NCI-H2171 (cell line): Measurements from ENCODE around the gene SQSTM1.

ENCODE experiments used
- DNase-seq: peaks from one replicate; lab custom pipeline; 2025; lab: John Stamatoyannopoulos, UW

SQSTM1 gene

DNA sequence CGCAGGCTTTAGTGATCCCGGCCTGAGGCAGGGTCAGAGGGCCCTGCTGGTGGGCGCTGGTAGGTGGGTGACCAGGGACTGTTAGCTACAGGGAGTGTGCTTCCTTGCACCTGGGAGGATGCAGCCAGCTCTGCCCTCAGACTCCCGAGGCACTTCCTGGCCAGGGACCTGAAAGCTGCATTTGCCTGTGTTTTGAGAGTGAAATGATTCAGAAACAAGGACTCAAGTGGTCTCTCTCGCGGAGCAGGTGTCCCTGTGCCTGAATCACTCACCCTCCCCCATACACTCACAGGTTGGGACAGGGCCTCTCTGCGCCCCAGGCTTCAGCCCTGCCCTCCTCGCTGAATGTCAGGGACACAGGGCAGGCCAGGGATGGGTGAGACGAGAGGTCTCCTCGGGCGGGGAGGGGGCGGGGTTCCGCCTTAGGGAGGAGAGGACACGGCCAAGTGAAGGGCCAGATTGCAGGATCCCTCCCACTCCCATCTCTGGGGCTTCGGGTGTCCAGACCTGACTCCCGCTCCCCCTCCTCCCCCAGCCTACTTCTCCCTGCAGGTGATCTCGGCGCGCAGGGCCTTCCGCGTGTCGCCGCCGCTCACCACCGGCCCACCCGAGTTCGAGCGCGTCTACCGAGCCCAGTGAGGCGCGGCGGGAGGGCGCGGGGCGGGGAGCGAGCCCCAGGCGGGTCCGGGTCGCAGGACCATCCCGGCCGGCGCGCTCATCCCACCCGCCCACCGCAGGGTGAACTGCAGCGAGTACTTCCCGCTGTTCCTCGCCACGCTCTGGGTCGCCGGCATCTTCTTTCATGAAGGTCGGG lies 25.4 kb upstream of the SQSTM1 start:
- no peak for DNase-seq

DNA sequence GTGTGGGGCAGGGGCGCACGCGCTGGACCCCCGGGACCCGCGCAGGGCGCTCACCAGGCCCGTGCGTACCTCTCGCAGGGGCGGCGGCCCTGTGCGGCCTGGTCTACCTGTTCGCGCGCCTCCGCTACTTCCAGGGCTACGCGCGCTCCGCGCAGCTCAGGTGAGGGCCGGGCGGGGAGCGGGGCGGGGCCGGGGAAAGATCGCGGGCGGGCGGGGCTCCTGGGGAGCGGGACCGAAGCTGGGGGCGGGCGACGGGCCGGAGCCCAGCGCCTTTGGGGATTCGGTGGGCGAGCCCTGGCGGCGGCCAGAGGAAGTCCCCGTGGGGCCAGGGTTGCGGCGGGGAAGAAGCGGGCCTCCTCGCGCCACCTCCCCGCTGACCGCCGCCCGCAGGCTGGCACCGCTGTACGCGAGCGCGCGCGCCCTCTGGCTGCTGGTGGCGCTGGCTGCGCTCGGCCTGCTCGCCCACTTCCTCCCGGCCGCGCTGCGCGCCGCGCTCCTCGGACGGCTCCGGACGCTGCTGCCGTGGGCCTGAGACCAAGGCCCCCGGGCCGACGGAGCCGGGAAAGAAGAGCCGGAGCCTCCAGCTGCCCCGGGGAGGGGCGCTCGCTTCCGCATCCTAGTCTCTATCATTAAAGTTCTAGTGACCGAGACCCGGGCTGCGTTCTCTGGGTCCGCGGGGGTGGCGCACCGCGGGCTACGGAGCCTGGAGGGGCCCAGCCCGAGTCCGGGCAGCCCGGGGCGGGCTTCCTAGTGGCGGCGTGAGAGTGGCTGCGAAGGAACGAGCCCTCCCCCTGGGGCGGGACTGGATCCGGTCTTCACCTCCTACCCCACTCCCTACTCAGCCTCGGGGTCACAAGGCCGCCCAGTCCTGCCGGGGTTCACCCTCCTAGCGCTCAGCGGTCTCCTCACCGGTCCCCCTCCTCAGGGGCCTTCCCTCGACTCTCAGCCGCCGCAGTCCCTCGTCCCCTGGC lies 24.6 kb upstream of the SQSTM1 start:
- DNase-seq: peak; percentile 36

GRCh38 chr5:179796877-179797608 lies 23.7 kb upstream of the SQSTM1 start:
- no peak for DNase-seq

DNA sequence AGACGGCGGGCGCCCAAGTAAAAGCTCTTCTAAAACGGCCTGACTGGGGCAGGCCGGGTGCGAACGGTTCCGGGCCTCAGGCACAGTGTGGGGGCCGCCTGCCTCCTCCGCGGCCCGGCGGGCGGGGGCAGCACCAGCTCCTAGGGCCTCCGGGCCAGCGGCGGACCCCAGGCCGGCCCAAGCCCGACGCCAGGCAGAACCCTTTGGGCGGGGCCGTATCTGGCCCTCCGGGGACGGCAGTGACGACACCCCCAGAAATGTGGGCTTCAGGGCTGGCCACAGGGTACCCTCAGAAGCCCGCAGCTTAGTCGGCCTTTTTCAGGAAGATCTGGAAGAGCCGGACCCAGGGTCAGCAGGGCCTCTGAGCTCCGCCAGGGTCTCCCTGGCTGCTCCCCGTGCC lies 23.0 kb upstream of the SQSTM1 start:
- no peak for DNase-seq

DNA sequence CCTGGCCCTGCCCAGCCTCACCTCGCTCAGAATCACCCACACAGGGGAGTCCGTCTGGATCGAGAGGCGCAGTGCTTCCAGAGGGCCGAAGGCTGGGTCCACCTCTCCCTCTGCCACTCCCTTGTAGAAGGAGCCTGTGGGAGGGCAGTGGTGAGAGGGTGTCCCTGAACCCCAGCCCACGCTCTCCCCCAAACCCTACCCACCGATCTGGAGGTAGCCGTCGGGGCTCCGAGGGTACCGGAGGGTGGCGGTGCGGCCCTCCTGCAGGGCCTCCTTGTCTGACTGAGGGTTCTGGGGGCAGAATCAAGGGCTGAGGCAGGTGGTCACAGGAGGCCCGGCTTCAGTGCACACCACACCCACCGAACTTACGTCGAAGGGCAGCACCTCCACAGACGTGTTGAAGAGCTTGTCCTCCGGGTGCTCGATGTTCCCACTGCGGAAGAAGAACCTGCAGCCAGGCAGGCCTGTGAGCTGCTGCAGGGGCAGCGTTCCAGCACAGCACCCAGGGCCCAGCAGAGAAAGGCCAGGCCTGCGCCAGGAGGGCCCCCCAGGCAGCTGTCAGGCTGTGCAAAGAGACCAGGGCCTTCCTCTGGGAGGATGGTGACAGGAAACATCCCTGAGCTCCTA lies 22.4 kb upstream of the SQSTM1 start:
- DNase-seq: no peak

GRCh38 chr5:179798771-179799643 lies 21.7 kb upstream of the SQSTM1 start:
- DNase-seq: no peak

DNA sequence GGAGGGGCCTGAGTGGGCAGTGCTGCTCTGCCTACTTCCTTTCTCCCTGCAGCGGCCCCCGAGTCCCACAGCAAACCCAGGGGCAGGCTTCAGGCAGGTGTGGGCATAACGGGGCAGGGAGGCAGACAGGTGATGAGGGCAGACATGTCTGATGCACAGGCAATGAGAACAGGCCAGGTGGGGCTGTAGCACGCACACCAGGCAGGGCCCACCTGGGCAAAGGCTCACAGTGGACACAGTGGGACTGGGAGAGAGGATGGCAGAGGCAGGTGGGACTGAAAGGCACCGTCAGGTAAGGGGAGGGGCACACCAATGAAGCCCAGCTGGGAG lies 21.1 kb upstream of the SQSTM1 start:
- DNase-seq: no peak

DNA sequence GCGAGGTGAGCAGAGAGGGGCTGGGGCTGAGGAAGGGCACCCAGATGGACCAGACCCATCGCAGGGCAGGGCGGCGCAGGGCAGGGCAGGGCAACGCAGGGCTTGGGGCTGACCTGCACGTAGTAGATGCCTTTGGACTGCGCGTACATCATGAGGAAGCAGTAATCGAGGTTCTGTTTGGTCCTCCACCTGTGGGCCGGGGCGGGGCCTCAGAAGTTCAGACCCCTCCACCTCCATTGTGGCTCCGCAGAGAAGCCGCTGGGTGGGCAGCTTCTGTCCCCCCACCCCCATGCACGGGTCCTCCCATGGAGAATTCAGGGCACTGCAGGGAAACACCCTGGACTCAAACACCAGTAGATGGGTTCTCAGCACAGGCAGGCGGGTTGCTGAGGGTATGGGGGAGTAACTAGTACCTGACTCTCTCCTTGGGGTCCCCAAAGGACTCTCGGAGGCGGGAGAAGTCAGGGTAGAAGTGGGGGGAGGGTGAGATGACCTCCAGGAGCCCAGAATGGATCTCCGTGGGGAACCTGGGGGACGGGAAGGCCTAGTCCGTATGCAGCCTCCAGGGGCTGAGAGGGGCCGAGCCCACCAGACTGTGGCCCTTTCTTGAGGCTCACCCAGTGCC lies 20.5 kb upstream of the SQSTM1 start:
- DNase-seq: no peak

- DNase-seq: no peak
These were observed 20.0 kb upstream of the SQSTM1 start for GRCh38 chr5:179800696-179801201.

- DNase-seq: no peak
These were observed 19.1 kb upstream of the SQSTM1 start for GRCh38 chr5:179801304-179802206.

DNA sequence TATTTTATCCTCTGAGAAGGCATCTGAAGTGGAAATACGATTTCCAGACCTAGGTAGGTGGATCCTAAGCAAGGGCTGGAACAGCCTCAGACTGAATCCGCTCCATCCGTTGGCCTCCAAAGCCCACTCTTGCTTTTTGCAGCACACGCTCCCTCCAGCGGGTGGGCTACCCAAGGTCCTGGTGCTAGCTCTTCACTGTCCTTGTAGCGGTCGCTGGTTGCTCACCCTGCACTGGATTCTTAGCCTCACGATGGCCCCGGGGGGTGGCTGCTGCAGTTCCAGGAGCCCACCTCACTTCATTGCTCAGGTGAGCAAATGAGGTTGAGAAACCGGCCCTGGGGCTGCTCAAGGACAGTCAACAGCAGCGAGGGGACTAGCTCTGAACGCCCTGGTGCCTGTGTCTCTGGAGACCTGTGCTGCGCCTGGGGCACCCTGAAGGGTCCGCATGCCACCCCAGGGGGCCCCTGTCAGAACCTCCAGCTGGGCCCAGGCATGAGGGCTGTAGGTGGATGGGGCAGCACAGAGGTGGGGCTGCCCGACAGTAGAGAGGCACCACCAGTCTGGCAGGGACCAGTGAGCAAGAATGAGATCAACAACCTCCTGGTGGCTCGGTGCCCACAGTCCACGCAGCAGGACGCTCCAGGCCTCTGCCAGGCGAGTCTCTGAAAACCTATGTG lies 18.4 kb upstream of the SQSTM1 start:
- no peak for DNase-seq

GRCh38 chr5:179802950-179803562 lies 17.6 kb upstream of the SQSTM1 start:
- no peak for DNase-seq

GRCh38 chr5:179803651-179804554 lies 16.8 kb upstream of the SQSTM1 start:
- no peak for DNase-seq

DNA sequence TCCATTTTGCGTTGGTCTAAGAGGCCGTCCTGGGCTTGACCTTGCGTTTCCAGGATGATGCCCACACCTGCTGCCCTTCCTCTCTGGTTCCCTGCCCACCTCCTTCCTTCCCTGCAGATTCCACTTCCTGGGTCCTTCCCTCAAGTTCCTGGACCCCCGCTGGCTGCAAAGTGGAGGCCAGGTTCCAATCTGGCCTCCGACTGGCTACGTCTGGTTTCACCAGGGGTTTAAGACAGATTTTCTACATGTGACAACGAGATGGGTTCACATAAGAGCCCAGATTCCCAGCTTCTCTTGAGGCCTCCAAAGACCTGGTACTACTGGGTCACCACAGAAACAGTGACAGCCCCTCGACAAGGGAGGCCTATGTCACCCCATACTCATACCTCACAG lies 16.2 kb upstream of the SQSTM1 start:
- no peak for DNase-seq

DNA sequence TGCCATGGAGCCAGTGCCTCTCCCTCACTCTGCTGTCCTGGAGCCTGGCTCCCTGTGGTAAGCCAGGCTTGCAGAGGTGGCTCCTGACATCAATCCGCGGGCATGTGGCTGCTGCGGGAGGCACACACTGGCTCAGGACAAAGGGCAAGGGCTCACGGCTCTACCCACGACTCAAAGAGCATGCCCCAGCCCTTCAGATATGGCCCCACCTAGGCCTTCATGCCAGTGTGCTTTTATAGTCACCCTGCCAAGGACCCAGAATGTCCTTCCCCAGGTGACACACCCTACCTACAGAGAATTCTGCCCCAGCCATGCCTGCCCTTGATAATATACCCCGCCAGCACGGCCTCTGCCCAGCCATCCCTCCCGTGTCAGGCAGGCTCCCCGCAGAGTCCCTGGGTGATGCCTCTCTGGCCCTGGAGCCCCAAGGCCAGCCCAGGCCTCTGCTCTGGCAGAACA lies 15.6 kb upstream of the SQSTM1 start:
- DNase-seq: no peak

DNA sequence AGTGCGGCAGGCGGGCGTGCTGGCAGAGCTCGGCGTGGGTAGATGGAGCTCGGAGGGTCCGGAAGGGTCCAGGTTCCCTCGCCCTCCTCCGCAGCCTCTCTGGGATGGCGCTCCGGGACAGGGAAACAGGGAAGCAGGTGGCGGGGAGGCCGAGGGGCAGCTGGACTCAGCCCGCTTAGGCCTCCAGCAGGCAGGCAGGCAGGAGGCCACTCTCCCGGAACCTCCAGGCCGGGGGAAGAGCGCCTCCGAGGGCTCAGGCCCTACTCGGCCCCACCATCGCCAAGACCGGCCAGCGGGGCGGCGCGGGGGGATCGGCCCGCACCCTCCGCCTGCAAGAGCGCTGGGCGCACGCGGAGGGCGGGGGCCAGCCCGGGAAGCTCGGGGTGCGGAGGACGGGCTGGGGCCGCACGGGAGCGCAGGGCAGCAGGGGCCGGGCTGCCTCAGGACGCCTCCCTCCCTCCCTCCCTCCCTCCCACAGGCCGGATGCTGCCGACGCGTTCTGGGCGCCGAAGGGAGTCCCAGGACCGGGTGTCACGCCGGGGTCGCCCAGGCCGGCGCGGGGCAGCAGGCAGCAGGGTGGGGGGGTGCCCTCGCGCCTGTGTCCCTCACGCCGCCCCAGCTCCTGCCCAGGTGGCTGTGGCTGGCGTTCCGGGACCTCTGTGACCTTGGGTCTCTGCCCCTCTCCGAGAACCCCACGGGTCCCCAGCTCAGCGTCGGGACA lies 15.0 kb upstream of the SQSTM1 start:
- DNase-seq: no peak
